HG02938 (cell line): ENCODE data around the gene FARSA.
"Not testable (repeated sequence)": the region's sequence is repeated elsewhere in the genome, so short reads cannot be mapped to it uniquely, and the experiment has no call there.

Experiments
- ATAC-seq: cut with Tn5 transposase; IDR thresholded peaks from one replicate; pipeline ENCODE4 v1.9.1; 2021; ENCODE audit warnings: mild to moderate bottlenecking, moderate library complexity; ENCODE audit not compliant: unreplicated experiment

Gene FARSA

GRCh38 chr19:12891553-12892021, 41.9 kb downstream of the FARSA start:
- ATAC-seq = no peak

DNA sequence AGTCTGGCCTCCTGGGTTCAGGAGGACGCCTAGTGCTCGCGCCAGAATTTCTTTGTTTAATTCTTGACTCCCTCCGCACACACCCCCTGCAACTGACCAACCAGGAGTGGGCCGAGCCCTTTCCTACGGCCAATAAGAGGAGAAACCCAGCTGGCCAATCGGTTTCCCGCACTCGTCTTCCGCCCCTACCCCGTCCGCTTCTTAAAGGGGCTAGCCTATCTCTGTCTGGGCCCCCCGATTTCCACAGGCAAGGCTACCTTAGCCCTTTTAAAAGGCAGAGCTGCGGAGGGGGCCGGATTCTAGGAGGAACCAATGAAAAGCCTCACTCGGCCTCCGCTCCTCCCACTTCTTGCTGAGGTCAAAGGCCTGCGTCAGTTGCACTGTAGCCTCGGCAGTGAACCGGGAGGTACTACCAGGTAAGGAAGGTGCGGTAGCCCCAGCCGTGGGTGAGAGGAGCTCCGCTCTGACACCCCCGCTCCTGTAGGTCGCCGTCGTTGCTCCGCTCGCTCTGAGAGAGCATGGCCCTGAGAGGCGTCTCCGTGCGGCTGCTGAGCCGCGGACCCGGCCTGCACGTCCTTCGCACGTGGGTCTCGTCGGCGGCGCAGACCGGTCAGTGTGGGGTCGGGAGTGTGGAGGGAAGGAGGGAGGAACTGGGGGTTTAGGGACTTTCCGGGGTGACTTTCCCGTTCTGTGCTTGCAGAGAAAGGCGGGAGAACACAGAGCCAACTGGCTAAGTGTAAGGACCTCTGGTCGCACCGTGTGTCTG, 42.5 kb downstream of the FARSA start, which contains the start of gene GCDH:
Gene GCDH, plus strand, starts transcription at position 374 of the 766 bp plus-strand sequence. Its CDS starts 145 bp downstream, at position 519.
- ATAC-seq = peak; percentile 90

DNA sequence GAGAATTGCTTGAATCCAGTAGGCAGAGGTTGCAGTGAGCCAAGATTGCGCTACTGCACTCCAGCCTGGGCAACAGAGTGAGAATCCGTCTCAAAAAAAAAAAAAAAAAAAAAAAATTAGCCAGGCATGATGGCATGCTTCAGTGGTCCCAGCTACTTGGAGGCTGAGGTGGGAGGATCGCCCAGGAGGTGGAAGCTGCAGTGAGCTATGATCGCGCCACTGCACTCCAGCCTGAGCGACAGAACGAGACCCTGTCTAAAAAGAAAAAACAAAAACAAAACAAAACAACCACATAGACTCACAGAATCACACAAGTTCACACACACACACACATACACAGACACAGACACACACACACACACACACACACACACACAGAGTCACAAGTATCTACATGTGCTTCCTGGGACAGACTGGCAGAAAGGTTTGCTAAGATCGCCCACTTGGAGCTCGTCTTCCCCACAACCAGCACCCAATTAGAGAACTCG, 43.2 kb downstream of the FARSA start:
- not testable (repeated sequence) for ATAC-seq

DNA sequence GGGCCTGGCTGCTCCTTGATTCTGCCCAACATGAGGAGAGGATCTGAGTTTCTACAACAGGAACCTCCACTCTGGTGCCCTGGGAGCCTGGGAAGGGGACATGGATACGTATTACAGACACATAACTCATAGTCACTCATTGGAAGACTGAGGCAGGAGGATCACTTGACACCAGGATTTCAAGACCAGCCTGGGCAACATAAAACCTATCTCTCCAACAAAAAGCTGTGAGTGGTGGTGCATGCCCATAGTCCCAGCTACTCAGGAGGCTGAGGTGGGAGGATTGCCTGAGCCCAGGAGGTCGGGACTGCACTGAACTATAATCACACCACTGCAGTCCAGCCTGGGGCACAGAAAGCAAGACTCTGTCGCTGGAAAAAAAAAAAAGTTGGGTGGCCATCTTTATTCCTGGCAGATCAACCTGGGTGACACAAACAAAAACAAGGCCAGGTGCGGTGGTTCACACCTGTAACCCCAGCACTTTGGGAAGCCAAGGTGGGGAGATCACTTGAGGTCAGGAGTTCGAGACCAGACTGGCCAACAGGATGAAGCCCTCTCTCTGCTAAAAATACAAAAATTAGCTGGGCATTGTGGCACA, 45.4 kb downstream of the FARSA start:
- no peak for ATAC-seq

GRCh38 chr19:12886969-12887747, 46.4 kb downstream of the FARSA start, which contains the start of gene KLF1:
KLF1 (minus strand) TSS chr19:12887201; CDS start chr19:12887140, 61 bp downstream.
- ATAC-seq = no peak

DNA sequence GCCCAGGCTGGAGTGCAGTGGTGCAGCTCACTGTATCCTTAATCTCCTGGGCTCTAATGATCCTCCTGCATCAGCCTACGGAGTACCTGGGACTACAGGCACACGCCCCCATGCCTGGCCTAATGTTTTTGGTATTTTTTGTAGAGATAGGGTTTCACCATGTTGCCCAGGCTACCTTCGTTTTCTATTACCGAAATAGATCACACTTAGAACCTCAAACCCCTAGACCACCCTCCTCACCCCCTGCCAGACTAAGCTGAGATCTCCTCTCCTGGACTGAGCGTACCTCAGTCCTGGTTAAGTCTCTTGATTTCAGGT, 46.9 kb downstream of the FARSA start:
- ATAC-seq = no peak

DNA sequence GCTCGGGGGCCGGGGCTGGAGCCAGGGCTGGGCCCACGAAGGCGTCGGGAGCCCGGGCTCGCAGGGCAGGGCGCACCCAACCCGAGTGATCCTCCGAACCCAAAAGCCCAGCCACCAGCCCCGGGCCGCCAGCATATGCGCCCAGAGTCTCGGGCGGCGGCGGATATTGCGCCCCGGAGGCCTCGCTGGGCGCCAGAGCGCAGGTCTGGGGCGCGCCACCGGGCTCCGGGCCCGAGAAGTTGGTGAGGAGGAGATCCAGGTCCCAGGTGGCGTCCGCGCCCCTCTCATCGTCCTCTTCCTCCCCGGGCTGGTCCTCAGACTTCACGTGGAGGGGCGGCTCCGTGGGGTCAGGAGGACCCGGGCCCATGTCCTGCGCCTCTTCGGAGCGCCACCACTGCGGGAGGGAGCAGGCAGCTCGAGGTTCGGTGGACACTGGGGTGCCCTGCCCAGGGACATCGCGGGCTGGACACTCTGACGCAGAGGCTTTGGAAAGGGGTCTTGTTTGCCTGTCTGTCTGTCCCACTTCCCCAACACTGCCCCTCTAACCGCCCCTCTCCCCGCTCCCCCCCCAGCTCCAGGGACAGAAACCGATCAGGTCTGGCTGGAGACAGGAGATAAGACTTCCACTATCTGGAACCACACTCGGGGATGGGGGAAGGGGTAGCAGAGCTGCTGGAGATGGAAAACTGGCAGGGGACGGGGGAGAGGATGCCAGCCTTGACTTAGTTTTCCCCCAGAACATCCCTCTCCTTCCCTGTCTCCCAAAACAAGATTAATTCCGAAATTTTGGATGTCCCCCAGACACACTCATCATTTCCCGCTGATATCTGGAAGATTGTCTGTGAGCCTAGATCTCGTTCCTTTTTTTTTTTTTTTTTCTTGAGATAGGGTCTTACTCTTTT, 47.5 kb downstream of the FARSA start:
- no peak for ATAC-seq

GRCh38 chr19:12884926-12885748, 48.4 kb downstream of the FARSA start:
- no peak for ATAC-seq

GRCh38 chr19:12884627-12884925, 48.9 kb downstream of the FARSA start:
- ATAC-seq = no peak

DNA sequence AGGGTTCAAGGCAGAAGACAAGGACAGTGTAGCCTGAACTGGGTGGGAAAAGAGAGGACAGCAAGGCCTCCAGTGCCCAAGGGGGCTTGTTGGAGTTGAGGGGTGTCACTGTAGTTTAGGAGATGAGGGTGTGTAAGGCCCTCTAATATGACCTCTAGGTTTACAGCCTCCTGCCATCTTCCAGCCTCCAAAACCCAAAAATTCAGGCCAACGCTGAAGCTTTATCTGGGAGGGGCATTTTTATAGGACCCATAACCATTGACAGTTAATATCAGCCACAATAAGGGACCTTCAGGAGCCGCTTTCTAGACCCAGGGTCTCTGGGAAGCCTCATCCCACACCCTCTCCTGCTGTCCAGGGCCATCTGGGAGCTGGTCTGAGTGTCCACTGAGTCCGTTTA, 49.3 kb downstream of the FARSA start:
- no peak for ATAC-seq

GRCh38 chr19:12882589-12882988, 50.9 kb downstream of the FARSA start:
- no peak for ATAC-seq

- peak; percentile 63 for ATAC-seq
Observed at GRCh38 chr19:12881172-12881808, 52.2 kb downstream of the FARSA start, which contains the start of gene DNASE2. DNASE2 (minus strand) TSS chr19:12881449; CDS start chr19:12881375, 74 bp downstream.

DNA sequence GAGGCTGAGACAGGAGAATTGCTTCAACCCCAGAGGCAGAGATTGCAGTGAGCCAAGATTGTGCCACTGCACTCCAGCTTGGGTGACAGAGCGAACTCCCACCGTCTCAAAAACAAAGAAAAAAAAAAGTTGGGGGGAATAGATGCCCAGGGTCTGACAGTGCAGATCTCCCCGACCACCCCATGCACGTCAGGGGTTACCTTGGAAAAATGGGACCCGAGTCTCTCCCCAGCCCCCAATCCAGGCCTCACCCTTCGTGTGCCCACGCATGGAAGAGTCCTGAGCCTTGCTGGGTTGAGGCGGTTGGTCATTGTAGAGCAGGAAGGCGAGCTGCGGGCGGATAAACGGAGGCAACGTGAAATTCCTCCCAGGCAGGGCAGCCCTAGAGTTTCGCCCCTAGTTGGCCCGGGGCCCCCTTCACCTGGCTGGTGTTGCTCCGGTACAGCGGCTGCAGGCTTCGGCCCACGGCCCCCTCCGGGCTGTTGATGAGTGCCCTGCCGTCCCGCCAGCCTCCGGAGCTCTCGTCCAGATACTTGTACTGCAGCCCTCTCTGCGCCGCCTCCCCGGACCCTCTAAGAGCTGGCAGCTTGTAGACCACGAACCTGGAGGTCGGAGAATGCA, 52.9 kb downstream of the FARSA start:
- peak; percentile 17 for ATAC-seq

DNA sequence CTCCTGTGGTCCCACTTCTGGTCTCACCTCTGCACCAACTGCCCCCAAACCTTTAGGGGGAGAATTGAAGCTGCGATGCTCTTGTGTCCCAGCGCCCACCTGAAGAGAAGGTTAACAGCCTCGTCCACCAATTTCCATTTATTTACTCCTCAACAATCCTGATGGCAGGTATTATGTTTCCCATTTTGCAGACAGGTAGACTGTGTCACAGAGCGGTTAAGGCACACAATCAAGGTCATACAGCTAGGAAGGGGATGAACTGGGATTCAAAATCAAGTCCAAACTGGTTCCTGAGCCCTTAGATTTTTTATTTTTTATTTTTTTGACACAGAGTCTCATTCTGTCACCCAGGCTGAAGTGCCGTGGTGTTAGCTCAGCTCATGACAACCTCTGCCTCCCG, 58.4 kb downstream of the FARSA start:
- no peak for ATAC-seq

DNA sequence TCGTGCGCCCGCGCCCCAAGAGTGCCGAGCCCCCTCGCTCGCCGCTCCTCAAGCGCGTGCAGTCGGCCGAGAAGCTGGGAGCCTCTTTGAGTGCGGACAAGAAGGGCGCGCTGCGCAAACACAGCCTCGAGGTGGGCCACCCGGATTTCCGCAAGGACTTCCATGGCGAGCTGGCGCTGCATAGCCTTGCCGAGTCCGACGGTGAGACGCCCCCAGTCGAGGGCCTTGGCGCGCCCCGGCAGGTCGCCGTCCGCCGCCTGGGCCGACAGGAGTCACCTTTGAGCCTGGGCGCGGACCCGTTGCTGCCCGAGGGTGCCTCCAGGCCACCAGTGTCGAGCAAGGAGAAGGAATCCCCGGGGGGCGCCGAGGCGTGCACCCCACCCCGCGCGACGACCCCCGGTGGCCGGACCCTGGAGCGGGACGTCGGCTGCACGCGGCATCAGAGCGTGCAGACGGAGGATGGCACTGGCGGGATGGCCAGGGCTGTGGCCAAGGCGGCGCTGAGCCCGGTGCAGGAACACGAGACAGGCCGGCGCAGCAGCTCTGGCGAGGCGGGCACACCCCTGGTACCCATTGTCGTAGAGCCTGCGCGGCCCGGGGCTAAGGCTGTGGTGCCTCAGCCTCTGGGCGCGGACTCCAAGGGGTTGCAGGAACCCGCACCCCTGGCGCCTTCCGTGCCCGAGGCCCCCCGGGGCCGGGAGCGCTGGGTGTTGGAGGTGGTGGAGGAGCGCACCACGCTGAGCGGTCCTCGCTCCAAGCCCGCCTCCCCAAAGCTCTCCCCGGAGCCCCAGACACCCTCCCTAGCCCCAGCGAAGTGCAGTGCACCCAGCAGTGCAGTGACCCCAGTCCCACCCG, 59.4 kb downstream of the FARSA start:
- no peak for ATAC-seq

GRCh38 chr19:12872941-12873890, 60.3 kb downstream of the FARSA start:
- no peak for ATAC-seq
